Endothelial cell (in vitro differentiated cells): Measurements from ENCODE around the gene TMEM9. TPM values are rescaled to one million over a fixed set of nuclear protein-coding genes. Genes with fewer than 3 reads are reported as not detected.
"Not testable (repeated sequence)": the region's sequence is repeated elsewhere in the genome, so short reads cannot be mapped to it uniquely, and the experiment has no call there.

Experiments used
- DNase-seq: peaks from one replicate; pipeline ENCODE4 v3.0.0; 2021; ENCODE audit warnings: low spot score
- H3K27ac Mint-ChIP-seq: one replicate; pipeline ENCODE4 v1.8.0; 2021; ENCODE audit warnings: mixed read lengths, inconsistent platforms; ENCODE audit not compliant: unreplicated experiment
- H3K27me3 Mint-ChIP-seq: one replicate; pipeline ENCODE4 v1.8.0; 2021; ENCODE audit warnings: mild to moderate bottlenecking, moderate library complexity, mixed read lengths, inconsistent platforms; ENCODE audit not compliant: unreplicated experiment
- H3K36me3 Mint-ChIP-seq: one replicate; pipeline ENCODE4 v1.8.0; 2021; ENCODE audit warnings: mild to moderate bottlenecking, low read depth, mixed read lengths, inconsistent platforms; ENCODE audit not compliant: unreplicated experiment
- H3K4me1 Mint-ChIP-seq: one replicate; pipeline ENCODE4 v1.8.0; 2021; ENCODE audit warnings: mild to moderate bottlenecking, mixed read lengths, inconsistent platforms; ENCODE audit not compliant: unreplicated experiment
- H3K4me3 Mint-ChIP-seq: one replicate; pipeline ENCODE4 v1.8.0; 2021; ENCODE audit warnings: mild to moderate bottlenecking, mixed read lengths, inconsistent platforms; ENCODE audit not compliant: unreplicated experiment
- H3K9me3 Mint-ChIP-seq: one replicate; pipeline ENCODE4 v1.8.0; 2021; ENCODE audit warnings: mixed read lengths, inconsistent platforms; ENCODE audit not compliant: unreplicated experiment
- total RNA-seq: library from RNA; stranded (reverse); fragmentation: NEBNext Ultra II Directional; extraction: Animal tissue kit (Norgen Biotek cat#: 25700); gene quantifications from one replicate; pipeline ENCODE4 v1.2.1, GENCODE V29; 2021; ENCODE audit not compliant: unreplicated experiment
- TF ChIP-seq, protein P1 (sequence below): fragments of 200-600 bp; sonication (generic); IDR thresholded peaks from one replicate; pipeline ENCODE4 v1.5.0; 2021; ENCODE audit warnings: antibody characterized with exemption; ENCODE audit not compliant: unreplicated experiment

The TMEM9 gene
- total RNA-seq, 1 donor from 2014 or later: 78.7 TPM

DNA sequence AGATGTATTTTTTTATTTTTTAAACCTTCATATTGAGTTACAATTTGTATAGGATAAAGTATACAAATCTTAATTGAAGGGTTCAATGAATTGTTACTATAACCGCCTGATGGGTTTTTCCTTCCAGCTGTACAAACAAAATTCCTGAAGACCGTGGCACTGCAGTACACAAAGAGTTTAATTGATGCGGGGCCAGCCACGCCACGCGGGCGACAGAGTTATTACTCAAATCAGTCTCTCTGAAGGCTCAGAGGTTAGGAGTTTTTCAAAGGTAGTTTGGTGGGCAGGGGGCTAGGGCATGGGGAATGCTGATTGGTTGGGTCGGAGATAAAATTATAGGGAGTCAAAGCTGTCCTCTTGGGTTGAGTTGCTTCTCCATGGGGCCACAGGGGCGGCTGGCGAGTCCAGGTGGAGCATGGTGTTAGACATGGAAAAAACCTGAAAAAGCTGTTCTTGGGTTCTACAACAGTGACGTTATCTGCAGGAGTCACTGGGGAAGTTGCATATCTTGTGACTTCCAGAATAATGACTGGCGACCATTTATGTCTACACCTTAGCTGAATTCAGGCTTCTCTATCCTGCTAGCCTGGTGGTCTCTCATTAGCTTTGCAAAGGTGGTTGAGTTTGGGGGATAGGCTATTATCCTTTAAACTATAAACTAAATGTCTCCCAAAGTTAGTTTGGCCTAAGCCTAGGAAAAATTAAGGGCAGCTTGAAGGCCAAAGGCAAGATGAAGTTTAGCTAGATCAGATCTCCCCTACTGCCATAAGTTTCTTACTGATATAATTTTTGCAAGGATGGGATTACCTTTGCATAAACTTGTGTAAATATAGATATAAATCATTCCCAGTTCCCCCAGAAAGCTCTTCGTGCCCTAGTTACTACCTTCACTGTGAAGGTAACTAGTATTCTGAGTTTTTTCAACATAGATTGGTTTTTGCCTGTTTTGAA is 13.0 kb upstream of the TMEM9 start:
- Mint-ChIP-seq H3K36me3 (no peaks in the 10 kb centered on the region), H3K27ac (no peak overlapping the region), H3K4me3 (no peak overlapping the region), H3K4me1 (peaks cover 7% of the 10 kb centered on the region), H3K27me3 (peaks cover 3% of the 10 kb centered on the region), H3K9me3 (no peaks in the 10 kb centered on the region)
- no peak for DNase-seq
- TF ChIP-seq, protein P1, sequence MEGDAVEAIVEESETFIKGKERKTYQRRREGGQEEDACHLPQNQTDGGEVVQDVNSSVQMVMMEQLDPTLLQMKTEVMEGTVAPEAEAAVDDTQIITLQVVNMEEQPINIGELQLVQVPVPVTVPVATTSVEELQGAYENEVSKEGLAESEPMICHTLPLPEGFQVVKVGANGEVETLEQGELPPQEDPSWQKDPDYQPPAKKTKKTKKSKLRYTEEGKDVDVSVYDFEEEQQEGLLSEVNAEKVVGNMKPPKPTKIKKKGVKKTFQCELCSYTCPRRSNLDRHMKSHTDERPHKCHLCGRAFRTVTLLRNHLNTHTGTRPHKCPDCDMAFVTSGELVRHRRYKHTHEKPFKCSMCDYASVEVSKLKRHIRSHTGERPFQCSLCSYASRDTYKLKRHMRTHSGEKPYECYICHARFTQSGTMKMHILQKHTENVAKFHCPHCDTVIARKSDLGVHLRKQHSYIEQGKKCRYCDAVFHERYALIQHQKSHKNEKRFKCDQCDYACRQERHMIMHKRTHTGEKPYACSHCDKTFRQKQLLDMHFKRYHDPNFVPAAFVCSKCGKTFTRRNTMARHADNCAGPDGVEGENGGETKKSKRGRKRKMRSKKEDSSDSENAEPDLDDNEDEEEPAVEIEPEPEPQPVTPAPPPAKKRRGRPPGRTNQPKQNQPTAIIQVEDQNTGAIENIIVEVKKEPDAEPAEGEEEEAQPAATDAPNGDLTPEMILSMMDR: no peak

GRCh38 chr1:201164645-201165044 is 10.4 kb upstream of the TMEM9 start:
- no peak overlapping the region for H3K27ac Mint-ChIP-seq
- no peak overlapping the region for H3K4me3 Mint-ChIP-seq
- TF ChIP-seq, protein P1: no peak
- H3K4me1 Mint-ChIP-seq: no peaks in the 10 kb centered on the region
- no peaks in the 10 kb centered on the region for H3K9me3 Mint-ChIP-seq
- H3K27me3 Mint-ChIP-seq: no peaks in the 10 kb centered on the region
- no peak for DNase-seq
- no peaks in the 10 kb centered on the region for H3K36me3 Mint-ChIP-seq

DNA sequence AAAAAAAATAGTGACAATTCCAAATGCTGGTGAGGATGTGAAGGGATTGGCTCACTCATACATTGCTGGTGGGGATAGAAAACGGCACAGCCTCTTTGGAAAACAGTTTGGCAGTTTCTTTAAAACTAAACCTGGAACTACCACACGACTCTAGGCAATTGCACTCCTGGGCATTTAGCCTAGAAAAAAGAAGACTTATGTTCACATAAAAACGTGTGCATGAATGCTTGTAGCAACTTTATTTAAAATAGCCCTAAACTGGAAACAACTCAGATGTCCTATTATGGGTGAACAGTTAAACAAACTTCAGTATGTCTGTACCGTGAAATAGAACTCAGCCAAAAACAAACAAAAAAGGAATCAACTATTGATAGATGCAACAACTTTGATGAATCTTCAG is 9.4 kb upstream of the TMEM9 start:
- no peak overlapping the region for H3K27ac Mint-ChIP-seq
- peaks cover 2% of the 10 kb centered on the region for H3K27me3 Mint-ChIP-seq
- H3K36me3 Mint-ChIP-seq: no peaks in the 10 kb centered on the region
- TF ChIP-seq, protein P1: no peak
- H3K9me3 Mint-ChIP-seq: no peaks in the 10 kb centered on the region
- H3K4me3 Mint-ChIP-seq: no peak overlapping the region
- DNase-seq: no peak
- no peaks in the 10 kb centered on the region for H3K4me1 Mint-ChIP-seq

DNA sequence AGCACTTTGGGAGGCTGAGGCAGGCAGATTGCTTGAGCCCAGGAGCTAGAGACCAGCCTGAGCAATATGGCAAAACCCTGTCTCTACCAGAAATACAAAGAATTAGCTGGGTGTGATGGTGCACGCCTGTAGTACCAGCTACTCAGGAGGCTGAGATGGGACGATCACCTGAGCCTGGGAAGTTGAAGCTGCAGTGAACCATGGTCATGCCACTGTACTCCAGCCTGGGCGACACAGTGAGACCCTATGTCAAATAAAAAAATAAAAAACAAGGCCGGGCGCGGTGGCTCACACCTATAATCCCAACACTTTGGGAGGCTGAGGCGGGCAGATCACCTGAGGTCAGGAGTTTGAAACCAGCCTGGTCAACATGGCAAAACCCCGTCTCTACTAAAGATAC is 8.8 kb upstream of the TMEM9 start:
- H3K4me1 Mint-ChIP-seq, H3K9me3 Mint-ChIP-seq, H3K4me3 Mint-ChIP-seq, DNase-seq, H3K36me3 Mint-ChIP-seq, H3K27ac Mint-ChIP-seq, H3K27me3 Mint-ChIP-seq: not testable (repeated sequence)

DNA sequence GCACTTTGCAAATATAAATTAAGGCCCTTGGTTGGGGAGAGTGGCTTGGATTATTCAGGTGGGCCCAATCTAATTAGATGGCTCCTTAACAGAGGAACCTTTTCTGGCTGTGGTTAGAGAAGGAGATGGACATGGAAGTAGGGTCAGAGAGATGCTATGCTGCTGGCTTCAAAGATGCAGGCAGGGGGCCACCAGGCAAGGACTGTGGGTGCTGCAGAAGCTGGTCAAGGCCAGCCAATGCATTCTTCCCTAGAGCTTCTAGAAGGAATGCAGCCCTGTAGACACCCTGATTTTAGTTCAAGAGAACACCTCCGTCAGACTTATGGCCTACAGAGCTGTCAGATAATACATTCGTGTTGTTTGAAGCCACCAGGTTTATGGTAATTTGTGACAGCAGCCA is 3.7 kb upstream of the TMEM9 start:
- Mint-ChIP-seq H3K27me3 (peaks cover 8% of the 10 kb centered on the region), H3K9me3 (no peaks in the 10 kb centered on the region), H3K4me1 (peaks cover 3% of the 10 kb centered on the region), H3K4me3 (no peak overlapping the region), H3K27ac (no peak overlapping the region), H3K36me3 (peaks cover 8% of the 10 kb centered on the region)
- no peak for DNase-seq
- TF ChIP-seq, protein P1: no peak
